GM06990 (cell line): ENCODE results near the gene PRDM15.

Source experiments
- DNase-seq: peaks from one replicate; pipeline ENCODE4 v3.0.0-alpha.2; 2011; ENCODE audit not compliant: insufficient read length; ENCODE audit errors: extremely low read depth
- H3K27me3 ChIP-seq: replicated peaks from 2 replicates; pipeline ENCODE4 v1.6.0; 2011; ENCODE audit warnings: low read length; ENCODE audit not compliant: control insufficient read depth, insufficient read depth
- H3K36me3 ChIP-seq: 2 replicates; pipeline ENCODE4 v1.5.1; 2011; ENCODE audit warnings: low read length; ENCODE audit not compliant: control insufficient read depth, insufficient read depth
- H3K4me3 ChIP-seq: replicated peaks from 2 replicates; pipeline ENCODE4 v1.5.1; 2011; ENCODE audit warnings: low read depth, mild to moderate bottlenecking, control low read depth, low read length
- TF ChIP-seq, protein P1 (sequence below): IDR thresholded peaks from 2 replicates; pipeline ENCODE4 v1.5.1; 2011; ENCODE audit warnings: low read length, control low read depth, mild to moderate bottlenecking, inconsistent platforms; ENCODE audit not compliant: insufficient read depth, poor library complexity, severe bottlenecking

PRDM15 gene

DNA sequence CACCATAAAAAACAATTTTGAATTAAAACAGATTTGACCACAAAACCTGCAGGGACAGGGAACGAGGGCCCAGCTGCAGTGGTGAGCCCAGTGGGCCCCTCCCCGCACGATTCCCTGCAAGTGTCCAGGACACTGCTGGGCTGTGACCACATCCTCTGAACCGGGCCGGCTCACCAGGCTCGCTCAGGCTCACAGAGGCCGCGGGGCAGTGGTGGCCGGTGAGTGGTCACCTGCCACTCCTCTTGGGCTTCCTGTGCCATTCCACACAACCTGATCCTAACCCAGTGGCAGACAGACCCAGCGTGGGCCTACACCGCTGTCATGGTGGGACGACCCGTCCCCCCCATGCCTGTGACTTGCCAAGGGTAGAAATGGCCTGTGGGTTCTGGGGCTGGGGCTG is 75.8 kb downstream of the PRDM15 start:
- no peak for DNase-seq
- peaks cover 27% of the 10 kb centered on the region for H3K36me3 ChIP-seq
- H3K4me3 ChIP-seq: no peak overlapping the region
- no peaks in the 10 kb centered on the region for H3K27me3 ChIP-seq
- TF ChIP-seq, protein P1, sequence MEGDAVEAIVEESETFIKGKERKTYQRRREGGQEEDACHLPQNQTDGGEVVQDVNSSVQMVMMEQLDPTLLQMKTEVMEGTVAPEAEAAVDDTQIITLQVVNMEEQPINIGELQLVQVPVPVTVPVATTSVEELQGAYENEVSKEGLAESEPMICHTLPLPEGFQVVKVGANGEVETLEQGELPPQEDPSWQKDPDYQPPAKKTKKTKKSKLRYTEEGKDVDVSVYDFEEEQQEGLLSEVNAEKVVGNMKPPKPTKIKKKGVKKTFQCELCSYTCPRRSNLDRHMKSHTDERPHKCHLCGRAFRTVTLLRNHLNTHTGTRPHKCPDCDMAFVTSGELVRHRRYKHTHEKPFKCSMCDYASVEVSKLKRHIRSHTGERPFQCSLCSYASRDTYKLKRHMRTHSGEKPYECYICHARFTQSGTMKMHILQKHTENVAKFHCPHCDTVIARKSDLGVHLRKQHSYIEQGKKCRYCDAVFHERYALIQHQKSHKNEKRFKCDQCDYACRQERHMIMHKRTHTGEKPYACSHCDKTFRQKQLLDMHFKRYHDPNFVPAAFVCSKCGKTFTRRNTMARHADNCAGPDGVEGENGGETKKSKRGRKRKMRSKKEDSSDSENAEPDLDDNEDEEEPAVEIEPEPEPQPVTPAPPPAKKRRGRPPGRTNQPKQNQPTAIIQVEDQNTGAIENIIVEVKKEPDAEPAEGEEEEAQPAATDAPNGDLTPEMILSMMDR: no peak

DNA sequence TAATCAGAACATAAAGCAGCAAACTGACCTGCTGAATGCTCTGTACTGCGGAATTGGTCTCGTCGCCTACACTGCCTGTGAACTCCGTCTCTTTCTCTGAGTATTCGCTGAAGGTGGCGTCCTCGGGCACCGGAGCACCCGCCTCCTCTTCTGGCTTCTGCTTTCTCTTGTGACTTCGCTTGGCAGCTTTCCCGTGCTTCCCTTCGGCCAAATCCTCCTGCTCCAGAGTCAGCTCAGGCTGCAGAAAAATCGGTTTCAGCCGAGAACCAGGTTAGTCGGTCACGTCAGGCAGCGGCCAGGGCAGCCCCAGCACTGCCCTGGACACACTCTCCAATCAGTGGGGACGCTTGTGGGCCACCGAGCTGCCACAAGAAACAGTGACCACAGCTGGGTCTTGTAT is 76.5 kb downstream of the PRDM15 start:
- H3K4me3 ChIP-seq: no peak overlapping the region
- no peak for DNase-seq
- peaks cover 23% of the 10 kb centered on the region for H3K36me3 ChIP-seq
- TF ChIP-seq, protein P1: no peak
- no peaks in the 10 kb centered on the region for H3K27me3 ChIP-seq

DNA sequence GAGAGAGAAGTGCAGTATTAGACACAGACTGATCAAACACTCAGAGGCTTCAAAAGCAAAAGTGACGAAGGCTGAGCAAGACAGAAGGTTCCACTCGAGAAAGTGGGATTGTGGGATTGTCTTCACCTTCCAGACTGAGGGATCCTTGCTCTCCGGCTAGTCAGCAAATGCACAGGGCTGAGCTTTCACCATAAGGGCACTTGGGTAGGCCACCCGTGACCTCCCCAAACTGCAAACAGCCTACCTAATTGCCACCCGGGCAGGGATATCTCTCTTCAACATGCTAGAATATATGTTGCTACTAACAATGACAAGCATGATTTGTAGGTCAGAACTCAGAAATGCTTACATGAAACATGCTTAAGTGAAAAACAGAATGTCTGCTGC is 77.0 kb downstream of the PRDM15 start:
- Histone ChIP-seq H3K27me3 (no peaks in the 10 kb centered on the region), H3K36me3 (peaks cover 21% of the 10 kb centered on the region), H3K4me3 (no peak overlapping the region)
- DNase-seq: no peak
- TF ChIP-seq, protein P1: no peak

DNA sequence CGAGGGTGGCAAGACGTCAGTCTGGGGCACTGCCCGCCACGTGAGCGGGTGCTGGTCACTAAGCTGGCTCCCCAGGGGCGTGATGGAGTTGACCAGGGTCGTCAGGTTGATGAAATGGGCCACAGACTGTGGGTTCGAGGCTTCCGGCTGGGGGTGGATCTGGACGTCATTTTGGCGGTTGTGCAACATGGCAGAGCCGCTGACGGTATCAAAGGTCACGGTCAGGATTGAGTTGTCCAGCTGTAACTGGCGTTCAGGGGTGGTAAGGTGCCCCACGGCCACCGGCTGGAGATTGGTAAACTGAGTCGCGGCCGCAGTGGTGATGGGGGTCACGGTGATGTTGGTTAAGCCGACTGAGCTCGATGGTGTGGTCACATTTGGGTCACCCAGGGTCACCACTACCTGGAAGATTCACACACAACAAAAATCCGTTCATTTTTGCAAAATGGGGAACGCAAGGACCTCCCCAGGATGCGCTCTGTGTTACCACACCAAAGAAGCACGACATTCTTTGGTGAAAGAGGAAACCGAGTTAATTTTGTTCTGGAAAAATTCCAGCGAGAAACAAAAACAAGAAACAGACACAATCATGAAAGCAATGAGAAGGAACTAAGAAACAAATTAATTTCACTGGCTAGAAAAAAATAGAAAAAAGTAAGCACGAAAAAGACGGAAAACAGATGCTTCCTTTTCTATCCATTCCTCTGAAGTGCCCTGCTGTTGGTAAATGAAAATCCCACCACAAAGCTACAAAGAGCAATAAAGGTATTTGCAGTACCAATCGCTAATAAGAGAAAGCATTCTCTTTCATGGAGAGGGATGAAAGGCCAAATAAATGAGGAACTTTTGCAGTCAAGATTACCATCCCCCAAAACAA is 77.6 kb downstream of the PRDM15 start:
- H3K27me3 ChIP-seq: no peaks in the 10 kb centered on the region
- H3K4me3 ChIP-seq: no peak overlapping the region
- DNase-seq: no peak
- peaks cover 23% of the 10 kb centered on the region for H3K36me3 ChIP-seq
- TF ChIP-seq, protein P1: no peak

DNA sequence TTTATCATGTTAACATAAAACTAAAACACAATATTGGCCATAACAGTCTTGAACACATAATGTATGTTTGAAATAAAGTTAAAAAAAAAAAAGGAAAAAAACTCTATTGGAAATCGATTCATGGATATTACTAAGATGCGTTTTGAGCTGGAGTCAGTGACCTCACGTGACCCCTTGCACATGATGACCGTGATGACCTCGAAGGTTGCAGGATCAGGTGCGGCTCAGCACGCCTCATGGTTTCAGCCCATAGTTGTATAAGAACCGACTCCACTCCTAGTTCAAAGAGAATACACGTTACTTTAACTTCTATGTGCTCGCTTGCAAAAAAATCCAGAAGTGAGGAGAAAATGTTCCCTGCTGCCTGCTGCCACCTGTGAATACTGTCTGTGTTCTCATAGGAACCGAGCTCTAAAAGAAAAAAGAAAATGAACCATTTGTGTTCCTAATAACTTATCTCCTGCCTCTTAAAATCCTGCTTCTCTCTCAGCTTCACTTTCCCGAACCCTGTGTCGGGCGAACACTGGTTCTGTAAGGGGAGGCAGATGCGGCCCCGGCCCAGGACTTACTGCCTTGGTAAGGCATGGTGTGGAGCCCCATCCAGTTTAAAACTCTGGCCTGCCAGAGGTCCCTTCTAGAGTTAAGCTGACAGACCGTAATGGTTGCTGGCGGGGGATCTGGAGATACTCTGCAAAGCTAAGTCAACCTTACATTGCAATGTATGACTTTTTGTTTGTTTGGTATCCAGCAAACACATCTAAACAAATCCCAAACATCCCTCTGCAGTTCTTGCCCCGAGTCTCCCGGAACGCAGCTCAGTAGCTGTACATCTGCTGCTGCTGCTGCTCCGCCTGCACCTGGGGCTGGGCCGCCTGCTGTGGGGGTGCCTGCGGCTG is 78.5 kb downstream of the PRDM15 start:
- TF ChIP-seq, protein P1: no peak
- peaks cover 23% of the 10 kb centered on the region for H3K36me3 ChIP-seq
- no peak for DNase-seq
- no peaks in the 10 kb centered on the region for H3K27me3 ChIP-seq
- H3K4me3 ChIP-seq: no peak overlapping the region
